HG03521 (cell line): Measurements from ENCODE around the gene PPP1R14C.

Experiments used
- ATAC-seq: cut with Tn5 transposase; IDR thresholded peaks from one replicate; pipeline ENCODE4 v1.9.1; 2021; ENCODE audit warnings: mild to moderate bottlenecking, moderate library complexity; ENCODE audit not compliant: unreplicated experiment

Gene PPP1R14C, protein sequence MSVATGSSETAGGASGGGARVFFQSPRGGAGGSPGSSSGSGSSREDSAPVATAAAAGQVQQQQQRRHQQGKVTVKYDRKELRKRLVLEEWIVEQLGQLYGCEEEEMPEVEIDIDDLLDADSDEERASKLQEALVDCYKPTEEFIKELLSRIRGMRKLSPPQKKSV

DNA sequence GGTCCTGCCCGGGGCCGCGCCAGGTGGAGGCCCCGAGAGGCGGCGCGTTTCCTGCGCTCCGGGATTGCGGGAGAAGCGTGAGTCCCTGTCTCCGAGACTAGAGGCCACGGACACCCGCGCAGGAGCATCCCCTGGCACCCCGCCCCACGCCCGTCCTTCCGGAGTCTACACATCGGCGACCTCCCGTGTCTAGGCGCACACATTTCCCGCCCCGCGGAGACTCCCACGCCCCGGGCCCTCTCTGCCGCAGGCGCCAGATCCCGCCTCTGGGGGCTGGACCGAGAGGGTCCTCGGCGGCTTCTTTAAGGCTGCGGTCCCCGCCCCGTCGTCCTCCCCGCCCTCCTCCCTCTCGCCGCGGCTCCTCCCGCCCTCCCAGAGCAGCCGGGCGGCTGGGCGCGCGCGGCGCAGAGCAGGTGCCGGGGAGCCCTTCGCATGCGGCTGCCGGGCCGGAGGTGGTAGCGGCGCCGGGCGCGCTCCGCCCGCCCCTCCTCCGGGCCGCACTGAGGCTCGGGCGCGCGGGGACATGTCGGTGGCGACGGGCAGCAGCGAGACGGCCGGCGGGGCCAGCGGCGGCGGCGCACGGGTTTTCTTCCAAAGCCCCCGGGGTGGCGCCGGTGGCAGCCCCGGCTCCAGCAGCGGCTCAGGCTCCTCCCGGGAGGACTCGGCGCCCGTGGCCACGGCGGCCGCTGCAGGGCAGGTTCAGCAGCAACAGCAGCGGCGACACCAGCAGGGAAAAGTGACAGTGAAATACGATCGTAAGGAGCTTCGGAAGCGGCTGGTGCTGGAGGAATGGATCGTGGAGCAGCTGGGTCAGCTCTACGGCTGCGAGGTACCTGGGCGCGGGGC, at the start of gene PPP1R14C:
Gene PPP1R14C, plus strand, starts transcription at position 375 of the 846 bp plus-strand sequence. Its CDS starts 149 bp downstream, at position 524.
- no peak for ATAC-seq

DNA sequence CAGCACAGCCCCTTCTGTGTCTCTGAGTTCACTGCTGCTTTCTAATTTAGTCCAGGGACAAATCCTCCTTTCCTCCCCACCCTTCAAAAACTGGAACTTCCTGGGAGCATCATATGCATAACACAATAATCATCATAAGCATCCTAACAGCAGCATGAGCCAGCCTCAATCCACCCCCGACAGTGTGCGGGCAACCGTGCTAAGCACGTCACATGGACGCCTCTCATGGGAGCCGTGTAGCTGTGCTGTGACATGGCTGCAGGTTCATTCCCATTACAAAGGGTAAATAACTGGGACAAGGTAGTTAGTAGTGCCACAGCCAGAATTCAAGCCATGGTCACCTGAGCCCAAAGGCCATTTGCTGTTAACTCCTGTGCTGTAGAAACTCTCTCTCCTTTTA, 49.4 kb upstream of the PPP1R14C start:
- no peak for ATAC-seq

DNA sequence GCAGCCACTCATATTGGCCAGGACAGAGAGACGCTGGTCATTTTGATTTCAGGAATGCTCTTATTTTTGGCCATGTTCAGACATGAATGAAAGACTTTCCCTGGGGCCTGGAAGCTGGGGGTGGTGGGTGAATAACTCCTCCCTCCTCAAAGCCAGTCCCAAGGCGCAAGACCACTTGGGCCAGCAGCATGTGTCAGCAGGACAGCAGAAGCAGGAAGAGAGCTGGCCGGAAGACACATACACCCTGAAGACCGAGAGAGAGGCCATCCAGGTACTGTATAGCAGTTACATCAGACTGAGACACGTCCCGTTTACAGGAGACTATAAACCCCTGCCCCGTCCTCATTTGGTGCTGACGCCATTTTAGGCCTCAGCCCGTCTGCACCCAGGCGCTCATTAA, 44.7 kb upstream of the PPP1R14C start:
- no peak for ATAC-seq

DNA sequence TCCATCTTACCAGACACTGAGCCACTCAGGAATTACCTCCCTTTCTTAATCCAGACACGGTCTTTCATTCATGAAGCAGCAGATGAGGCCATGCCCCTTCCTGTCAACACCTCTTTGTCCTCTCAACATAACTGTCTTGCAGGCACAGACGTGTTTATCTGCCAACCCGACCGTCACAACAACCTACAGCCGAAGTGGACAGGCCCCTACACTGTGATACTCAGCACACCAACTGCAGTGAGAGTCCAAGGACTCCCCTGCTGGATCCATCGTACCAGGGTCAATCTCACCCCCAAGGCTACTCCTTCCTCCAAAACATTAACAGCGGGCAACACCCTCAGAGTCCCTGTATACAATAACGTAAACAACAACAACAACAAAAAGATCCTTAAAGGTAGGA, 43.3 kb upstream of the PPP1R14C start:
- ATAC-seq, result no peak

DNA sequence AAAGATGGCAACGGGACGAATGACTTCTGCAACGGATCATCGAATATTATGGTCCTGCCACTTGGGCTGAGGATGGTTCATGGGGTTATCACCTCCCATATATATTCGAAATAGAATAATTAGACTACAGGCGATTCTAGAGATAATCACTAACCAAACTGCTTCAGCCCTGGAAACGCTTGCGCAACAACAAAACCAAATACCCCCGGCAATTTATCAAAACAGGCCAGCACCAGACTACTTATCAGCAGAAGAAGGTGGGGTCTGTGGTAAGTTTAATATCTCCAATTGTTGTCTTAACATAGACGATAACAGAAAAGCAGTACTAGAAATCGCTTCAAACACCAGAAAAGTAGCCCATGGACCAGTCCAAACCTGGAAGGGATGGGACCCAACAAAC, 42.9 kb upstream of the PPP1R14C start:
- ATAC-seq, result no peak

DNA sequence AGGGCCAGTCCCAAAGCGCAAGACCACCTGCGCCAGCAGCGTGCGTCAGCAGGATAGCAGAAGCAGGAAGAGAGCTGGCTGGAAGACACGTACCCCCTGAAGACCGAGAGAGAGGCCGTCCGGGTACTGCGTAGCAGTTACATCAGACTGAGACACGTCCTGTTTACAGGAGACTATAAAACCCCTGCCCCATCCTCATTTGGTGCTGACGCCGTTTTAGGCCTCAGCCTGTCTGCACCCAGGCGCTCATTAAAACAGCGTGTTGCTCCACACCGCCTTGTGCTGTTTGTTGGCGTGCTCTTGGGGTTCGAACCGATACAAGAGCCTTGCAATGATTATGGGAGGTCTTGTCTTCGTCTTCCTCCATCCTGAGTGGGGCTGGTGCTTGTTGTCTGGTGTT, 42.1 kb upstream of the PPP1R14C start:
- ATAC-seq, result no peak

DNA sequence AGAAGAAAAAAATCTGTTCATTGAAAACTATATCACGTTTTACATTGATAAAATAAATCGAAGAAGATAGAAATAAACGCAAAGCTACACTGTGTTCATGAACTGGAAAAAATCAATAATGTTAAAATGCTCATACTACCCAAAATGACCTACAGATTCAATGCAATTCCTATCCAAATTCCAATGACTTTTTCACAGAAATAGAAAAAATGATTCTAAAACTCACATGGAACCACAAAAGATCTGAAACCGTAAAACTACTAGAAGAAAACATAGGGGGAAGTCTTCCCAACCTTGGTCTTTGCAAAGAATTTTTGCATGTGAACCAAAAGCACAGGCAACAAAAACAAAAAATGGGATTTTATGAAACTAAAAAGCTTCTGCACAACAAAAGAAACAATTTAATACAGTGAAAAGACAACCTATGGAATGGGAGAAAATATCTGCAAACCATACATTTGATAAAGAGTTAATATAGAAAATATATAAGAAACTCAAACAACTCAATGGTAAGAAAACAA, 40.0 kb upstream of the PPP1R14C start:
- no peak for ATAC-seq

DNA sequence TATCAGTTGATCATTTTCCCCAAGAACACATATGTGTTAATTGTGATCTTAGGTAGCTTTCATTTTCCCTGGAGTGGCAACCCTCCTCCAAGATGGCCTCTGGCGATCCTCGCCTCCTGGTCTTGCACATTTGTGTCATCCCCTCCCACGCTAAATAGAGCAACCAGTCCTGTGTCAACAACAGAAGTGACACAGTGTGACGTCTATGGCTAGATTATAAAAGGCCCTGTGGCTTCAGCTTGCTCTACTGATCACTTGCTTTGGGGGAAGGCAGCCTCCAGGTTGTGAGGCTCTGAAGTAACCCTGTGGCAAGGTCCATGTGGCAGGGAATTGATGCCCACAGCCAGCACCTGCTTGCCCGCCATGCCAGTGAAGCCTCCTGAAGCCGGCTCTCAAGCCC, 30.6 kb upstream of the PPP1R14C start:
- ATAC-seq, result no peak

DNA sequence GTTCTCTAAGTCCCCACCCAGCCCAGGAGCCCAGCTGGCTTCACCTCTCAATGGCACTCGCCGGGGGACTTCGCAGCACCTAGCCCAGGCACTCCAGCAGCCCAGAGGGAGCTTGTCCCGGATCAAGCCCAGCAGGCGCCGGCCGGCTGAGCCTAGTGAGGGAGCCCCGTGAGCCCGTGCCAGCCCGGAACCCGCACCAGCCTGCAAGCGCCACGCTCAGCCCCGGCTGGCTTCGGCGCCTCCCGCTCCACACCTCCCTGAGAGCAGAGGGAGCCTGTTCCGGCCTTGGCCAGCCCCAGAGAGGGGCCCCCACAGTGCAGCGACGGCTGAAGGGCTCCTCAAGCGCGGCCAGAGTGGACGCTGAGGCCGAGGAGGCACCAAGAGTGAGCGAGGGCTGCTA, 27.1 kb upstream of the PPP1R14C start:
- no peak for ATAC-seq

DNA sequence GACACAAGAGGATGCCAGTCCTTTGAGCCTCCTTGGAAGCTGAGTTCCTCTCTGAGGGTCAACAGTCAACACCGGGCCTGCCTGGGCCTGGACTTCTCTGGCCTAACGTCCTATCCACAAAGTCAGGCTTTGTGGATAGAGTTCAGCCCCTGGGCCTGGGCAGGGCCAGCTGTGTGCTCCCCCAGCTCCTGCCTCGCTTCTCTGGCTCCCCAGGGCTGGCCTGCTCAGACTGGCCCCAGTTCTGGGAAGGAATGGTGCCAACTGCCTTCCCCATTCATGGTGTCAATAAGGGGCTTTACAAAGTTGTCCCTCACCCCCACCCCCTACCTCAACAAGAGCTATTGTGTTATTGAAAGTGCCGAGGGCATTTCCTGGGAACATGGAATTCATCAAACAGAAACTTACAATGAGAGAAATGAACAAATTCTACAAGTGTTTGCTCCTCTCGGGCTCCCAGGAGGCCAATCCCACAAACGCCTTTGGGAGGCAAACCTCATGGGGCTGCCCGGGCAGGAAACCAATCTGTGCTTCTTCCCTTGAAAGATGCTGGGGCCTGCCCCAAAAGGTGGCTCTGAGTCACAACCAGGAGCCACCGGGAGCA, 26.5 kb upstream of the PPP1R14C start:
- no peak for ATAC-seq

DNA sequence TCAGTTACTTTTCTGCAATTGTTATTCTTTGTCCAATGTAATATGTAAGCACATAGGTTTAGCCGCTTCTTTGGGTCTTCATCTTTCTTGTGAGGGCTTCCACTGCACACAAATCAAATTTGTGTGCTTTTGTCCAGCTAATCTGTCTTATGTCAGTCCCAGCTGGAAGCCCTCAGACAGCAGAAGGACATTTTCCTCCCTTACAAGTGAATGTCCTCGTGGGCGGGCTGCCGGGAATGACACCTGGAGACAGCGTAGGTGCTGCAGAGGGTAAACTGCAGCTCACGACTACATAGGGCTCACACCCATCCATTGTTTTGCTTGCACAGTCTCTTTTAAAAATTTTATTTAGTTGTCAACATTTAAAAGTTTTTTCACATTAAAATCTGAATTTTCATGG, 24.6 kb upstream of the PPP1R14C start:
- ATAC-seq, result no peak

DNA sequence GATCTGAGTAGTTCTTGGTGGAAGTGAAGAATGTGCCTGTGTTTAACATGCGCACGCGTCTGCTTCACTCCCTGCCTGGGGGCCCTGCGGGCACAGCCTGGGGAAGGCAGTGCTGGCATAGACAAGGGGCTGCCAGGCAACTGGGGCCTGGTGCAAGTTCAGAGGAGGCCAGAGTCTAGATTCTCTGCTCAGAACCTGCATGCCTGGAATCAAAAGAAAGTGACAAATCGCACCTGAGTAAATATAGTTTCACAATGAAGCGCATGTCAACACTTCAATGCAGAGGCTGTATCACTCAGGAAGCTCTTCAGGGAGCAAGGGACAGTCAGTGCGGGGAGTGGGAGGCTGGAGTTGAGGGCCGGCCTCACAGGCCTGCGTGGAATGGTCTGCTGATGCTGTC, 24.2 kb upstream of the PPP1R14C start:
- no peak for ATAC-seq

DNA sequence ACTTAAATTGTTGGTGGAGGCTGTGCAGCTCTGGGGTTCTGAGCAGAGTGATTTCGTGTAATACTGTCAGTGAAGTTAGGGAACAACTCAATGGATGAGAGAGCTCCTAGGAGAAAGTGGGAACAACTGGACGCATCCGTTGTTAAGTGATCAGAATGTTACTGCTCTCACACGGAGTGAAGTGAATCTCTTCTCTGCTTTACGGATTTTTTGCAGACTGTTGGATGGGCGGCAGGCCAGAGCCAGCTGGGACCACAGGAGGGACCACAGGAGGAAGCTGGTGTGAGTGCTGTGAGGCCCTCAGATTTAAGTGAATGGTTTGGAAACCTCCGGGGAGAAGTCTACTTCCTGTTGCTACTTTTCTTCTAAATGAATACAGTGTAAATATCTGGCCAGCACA, 23.7 kb upstream of the PPP1R14C start:
- ATAC-seq, result no peak

DNA sequence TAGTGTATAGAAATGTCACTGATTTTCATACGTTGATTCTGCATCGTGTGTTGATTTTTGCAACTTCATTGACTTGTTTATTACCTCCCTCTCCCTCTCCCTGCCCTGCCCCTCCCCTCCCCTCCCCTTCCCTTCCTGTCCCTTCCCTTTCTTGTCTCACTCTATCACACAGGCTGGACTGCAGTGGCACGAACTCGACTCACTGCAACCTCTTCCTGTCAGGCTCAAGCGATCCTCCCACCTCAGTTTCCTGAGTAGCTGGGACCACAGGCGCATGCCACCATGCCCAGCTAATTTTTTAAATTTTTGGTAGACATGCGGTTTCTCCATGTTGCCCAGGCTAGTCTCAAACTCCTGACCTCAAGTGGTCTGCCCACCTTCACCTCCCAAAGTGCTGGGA, 19.2 kb upstream of the PPP1R14C start:
- no peak for ATAC-seq

DNA sequence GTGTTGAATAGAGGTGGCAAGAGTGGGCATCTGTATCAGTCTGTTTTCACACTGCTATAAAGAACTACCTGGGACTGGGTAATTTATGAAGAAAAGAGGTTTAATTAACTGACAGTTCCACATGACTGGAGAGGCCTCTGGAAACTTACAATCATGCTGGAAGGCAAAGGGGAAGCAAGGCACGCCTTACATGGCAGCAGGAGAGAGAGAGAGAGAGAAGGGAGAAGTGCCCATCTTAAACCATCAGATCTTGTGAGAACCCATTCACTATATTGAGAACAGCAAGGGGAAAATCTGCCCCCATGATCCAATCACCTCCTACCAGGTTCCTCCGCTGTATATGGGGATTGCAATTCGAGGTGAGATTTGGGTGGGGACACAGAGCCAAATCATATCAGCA, 18.6 kb upstream of the PPP1R14C start:
- no peak for ATAC-seq

DNA sequence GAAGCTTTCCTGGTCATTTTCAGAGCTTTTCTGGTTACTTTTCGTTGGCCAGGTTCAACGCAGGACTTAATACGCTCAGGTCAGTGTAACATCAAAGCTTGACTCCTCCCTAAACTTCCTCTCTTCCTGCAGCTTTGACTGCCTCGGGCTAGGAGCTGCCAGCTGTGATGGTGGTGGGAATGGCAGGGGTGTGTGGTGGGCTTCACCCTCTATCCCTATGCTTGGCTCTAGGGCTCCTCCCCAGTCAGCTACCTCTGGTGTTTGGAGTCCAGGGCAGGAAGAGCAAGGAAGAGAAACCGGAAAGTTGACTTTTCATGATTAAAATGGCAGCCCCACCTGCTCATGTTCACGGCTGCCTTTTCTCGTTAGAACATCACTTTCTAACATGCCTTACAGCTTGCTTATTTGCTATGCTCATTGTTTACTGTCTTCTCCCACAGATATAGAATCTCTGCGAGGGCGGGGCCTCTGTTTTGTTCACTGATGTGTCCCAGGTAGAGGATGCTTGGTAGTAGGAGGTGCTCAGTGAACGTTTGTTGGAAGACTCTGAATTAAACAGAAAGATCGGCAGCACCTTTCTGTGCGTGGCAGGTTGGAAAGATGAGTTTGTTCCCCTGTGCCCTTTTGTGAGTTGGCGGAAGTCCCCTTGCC, 16.1 kb upstream of the PPP1R14C start:
- ATAC-seq, result no peak

DNA sequence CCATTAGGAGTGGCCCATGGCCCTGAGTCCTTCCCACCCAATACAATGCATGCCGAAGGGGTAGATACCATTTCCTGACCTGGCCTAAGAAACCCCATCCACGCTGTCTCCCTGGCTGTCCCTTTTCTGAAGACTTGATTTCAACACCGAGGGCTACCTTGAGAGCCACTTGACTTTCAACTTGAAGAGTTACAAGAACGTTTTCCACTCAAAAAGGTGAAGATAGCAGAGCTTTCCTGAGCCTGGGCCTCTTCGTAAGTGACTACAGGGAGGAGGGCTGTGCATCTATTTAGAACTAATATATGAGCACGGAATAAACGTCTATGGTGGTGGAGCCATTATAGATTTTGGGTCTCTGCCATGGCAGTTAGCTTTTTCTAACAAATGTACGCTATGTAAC, 14.4 kb upstream of the PPP1R14C start:
- no peak for ATAC-seq

DNA sequence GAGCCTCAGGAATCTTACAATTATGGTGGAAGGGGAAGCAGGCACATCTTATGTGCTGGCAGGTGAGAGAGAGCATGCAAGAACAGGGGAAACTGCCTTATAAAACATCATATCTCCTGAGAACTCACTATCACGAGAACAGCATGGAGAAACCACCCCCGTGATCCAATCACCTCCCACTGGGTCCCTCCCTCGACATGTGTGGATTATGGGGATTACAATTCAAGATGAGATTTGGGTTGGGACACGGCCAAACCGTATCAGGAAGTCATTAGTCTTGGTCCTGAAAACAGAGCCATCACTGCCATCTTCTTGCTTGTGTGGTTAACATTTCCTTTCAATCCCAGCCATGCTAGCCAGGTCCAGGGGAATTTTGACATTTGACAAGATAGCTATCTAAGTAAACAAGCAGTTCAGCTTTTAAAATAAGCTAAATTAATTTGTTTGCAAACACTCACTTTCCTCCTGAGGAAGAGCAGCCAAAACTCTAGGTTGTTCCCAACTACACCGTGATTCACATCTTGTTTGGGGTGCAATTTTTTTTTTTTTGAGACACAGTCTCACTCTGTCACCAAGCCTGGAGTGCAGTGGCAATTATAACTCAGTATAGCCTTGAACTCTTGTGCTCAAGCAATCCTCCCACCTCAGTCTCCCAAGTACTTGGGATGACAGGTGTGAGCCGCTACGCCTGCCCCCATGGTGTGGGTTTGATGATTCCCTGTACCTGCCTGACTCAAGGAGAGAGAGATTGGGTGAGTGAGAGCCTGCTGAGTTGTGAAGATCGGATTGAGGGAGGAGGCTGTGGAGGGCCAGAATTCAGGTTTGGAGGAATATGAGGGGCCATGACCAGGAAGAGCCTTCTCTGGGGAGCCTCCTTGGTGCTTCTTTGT, 13.0 kb upstream of the PPP1R14C start:
- ATAC-seq, result no peak

DNA sequence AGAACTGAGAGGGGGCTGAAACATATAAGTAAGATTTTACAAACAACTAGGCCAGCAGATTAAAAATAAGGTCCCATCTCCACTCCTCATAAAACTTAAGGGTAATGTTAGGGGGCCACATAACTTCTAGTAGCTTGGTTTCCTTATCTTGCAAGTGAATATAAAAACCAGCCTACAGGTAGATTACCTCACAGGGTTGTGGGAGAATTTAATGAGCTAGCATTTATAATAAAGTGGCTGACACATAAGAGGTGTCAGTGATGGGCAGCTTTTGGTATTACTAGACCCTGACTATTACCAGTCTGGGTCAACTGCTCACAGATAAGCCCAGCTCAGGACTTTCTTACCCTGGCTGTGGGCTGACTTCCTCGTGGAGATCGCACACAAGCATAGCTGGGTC, 9.2 kb upstream of the PPP1R14C start:
- no peak for ATAC-seq

DNA sequence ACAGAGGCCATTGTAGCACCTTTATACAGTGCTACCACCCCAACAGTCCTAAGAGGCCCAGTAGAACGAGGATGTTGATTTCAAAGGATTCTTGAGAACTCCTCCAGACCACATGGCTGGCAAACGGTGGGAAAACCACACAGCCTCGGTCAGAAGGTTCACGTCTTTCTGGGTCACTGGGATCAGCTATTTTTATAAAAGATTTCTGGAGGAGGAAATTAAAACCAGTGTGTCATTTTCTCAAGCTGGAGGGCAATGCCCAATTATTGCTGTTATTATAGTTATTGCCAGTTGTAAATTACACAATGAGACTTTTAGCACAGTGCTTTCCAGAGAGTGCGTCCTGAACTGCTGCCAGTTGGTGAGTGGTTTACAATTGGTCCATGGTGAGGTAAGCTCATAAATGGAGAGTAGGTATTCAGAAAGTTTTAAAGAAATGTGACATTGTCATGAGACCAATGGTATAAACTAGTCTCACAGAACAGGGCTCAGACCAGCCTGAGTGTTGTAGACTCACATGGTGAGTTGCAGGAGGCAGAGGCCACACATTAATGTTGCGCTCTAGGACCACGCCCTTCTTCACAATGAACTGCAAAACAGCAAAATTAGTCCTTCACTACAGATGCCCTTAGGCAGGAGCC, 8.4 kb upstream of the PPP1R14C start:
- ATAC-seq, result no peak
